Suprapubic skin (tissue), 4 donors: ENCODE measurements around the gene CIPC.

ENCODE experiments used
- POLR2A ChIP-seq, 2 donors: fragments of 450-650 bp; IDR thresholded peaks; one replicate each; pipeline ENCODE4 v1.6.1; 2017; ENCODE audit warnings: antibody characterized with exemption in 2 of 2, mild to moderate bottlenecking in 2 of 2, moderate library complexity in 2 of 2
- POLR2AphosphoS5 ChIP-seq, 3 donors: sonication (generic); formaldehyde crosslinking; IDR thresholded peaks; one replicate each; pipeline ENCODE4 v1.6.1; 2017; ENCODE audit warnings: antibody characterized with exemption in 3 of 3
- TF ChIP-seq, protein P1 (sequence below), 2 donors: fragments of 200-600 bp in 1 of 2; fragments of 450-650 bp in 1 of 2; sonication (generic) in 1 of 2; IDR thresholded peaks; one replicate each; pipeline ENCODE4 v1.5.1; 2016 to 2019; ENCODE audit warnings: antibody characterized with exemption in 2 of 2, mild to moderate bottlenecking in 1 of 2, moderate library complexity in 1 of 2

DNA sequence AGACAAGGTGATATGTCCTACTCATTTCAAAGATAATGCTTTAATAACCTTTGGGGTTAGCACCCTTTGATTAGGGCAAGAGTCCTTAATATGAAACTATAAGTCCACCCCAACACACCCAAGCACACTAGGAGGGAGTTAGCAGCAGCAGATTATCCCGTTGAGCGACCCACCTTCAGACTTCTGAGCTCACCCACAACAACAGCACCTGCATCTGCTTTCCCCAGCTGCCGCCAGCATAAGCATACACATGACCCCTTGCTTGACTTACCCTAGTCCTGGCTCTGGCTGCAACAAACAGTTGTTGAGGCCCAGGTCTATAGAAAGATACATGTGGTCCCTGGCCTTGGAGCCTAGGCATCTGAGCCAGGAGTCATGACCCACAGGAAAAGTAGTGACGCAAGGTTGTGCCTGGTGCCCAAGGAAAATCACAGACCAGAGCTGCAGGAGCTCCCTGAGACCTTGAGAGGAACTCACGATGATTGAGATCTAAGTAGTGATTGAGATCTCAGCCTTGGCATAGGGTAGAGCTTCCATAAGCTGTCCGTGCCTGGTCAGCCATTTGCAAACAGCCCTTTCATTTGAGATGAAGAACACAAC lies 24.6 kb downstream of the CIPC start:
- TF ChIP-seq, protein P1, sequence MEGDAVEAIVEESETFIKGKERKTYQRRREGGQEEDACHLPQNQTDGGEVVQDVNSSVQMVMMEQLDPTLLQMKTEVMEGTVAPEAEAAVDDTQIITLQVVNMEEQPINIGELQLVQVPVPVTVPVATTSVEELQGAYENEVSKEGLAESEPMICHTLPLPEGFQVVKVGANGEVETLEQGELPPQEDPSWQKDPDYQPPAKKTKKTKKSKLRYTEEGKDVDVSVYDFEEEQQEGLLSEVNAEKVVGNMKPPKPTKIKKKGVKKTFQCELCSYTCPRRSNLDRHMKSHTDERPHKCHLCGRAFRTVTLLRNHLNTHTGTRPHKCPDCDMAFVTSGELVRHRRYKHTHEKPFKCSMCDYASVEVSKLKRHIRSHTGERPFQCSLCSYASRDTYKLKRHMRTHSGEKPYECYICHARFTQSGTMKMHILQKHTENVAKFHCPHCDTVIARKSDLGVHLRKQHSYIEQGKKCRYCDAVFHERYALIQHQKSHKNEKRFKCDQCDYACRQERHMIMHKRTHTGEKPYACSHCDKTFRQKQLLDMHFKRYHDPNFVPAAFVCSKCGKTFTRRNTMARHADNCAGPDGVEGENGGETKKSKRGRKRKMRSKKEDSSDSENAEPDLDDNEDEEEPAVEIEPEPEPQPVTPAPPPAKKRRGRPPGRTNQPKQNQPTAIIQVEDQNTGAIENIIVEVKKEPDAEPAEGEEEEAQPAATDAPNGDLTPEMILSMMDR (IDR thresholded peaks at IDR 0.05), result no peak
- no peak for TF ChIP-seq POLR2A (IDR thresholded peaks at IDR 0.05)
- TF ChIP-seq POLR2AphosphoS5 (IDR thresholded peaks at IDR 0.05), result no peak
